ENCODE measurements around the gene SRMS. TPM values are rescaled to one million over a fixed set of nuclear protein-coding genes. Genes with fewer than 3 reads are reported as not detected.

Gene SRMS
- total and polyA plus RNA-seq, 2 donors from 2014 or later: 0.38 TPM; not detected in 1

- FAIRE-seq (no peak), DNase-seq (no peak)
- Histone ChIP-seq H3K36me3 (ENCODE audit: control insufficient read depth in 2 of 3, insufficient read depth in 3 of 3, low read length in 3 of 3) (no peaks in the 10 kb centered on the region), H3K4me1 (ENCODE audit: control insufficient read depth in 2 of 3, insufficient read depth in 2 of 3, low read depth in 1 of 3, low read length in 3 of 3) (peaks cover 0 to 8% (median 0%) of the 10 kb centered on the region in 3 donors), H3K27me3 (ENCODE audit: control insufficient read depth, insufficient read depth, low read length) (no peaks in the 10 kb centered on the region), H3K4me3 (ENCODE audit: low read length in 3 of 3) (no peak overlapping the region), H3K9ac (ENCODE audit: low read length in 3 of 3) (no peak overlapping the region), H3K27ac (ENCODE audit: low read depth in 2 of 2, low read length in 2 of 2) (no peak overlapping the region), H3K9me3 (ENCODE audit: control insufficient read depth in 2 of 3, insufficient read depth in 1 of 3, low read length in 3 of 3) (no peaks in the 10 kb centered on the region)
- intact Hi-C loops (cut with DNase I): no loop called here
- TF ChIP-seq CTCF (IDR thresholded peaks at IDR 0.05; ENCODE audit: borderline replicate concordance, extremely low read depth, insufficient read depth): no peak
These were observed 21.7 kb upstream of the SRMS start for GRCh38 chr20:63568986-63569949.

- H3K36me3 ChIP-seq (ENCODE audit: control insufficient read depth in 2 of 3, insufficient read depth in 3 of 3, low read length in 3 of 3): no peaks in the 10 kb centered on the region
- no peaks in the 10 kb centered on the region for H3K27me3 ChIP-seq (ENCODE audit: control insufficient read depth, insufficient read depth, low read length)
- FAIRE-seq (no peak), DNase-seq (no peak)
- peaks cover 0 to 5% (median 0%) of the 10 kb centered on the region in 3 donors for H3K4me1 ChIP-seq (ENCODE audit: control insufficient read depth in 2 of 3, insufficient read depth in 2 of 3, low read depth in 1 of 3, low read length in 3 of 3)
- no peak overlapping the region for H3K9ac ChIP-seq (ENCODE audit: low read length in 3 of 3)
- intact Hi-C loops (cut with DNase I): no loop called here
- H3K4me3 ChIP-seq (ENCODE audit: low read length in 3 of 3): no peak overlapping the region
- TF ChIP-seq CTCF (IDR thresholded peaks at IDR 0.05; ENCODE audit: borderline replicate concordance, extremely low read depth, insufficient read depth): no peak
- no peak overlapping the region for H3K27ac ChIP-seq (ENCODE audit: low read depth in 2 of 2, low read length in 2 of 2)
- H3K9me3 ChIP-seq (ENCODE audit: control insufficient read depth in 2 of 3, insufficient read depth in 1 of 3, low read length in 3 of 3): no peaks in the 10 kb centered on the region
These were observed 20.8 kb upstream of the SRMS start for GRCh38 chr20:63568170-63568981.

GRCh38 chr20:63567386-63568169 lies 20.0 kb upstream of the SRMS start:
- Histone ChIP-seq H3K4me3 (ENCODE audit: low read length in 3 of 3) (no peak overlapping the region), H3K9ac (ENCODE audit: low read length in 3 of 3) (no peak overlapping the region), H3K27ac (ENCODE audit: low read depth in 2 of 2, low read length in 2 of 2) (no peak overlapping the region), H3K36me3 (ENCODE audit: control insufficient read depth in 2 of 3, insufficient read depth in 3 of 3, low read length in 3 of 3) (no peaks in the 10 kb centered on the region), H3K27me3 (ENCODE audit: control insufficient read depth, insufficient read depth, low read length) (no peaks in the 10 kb centered on the region), H3K9me3 (ENCODE audit: control insufficient read depth in 2 of 3, insufficient read depth in 1 of 3, low read length in 3 of 3) (no peaks in the 10 kb centered on the region), H3K4me1 (ENCODE audit: control insufficient read depth in 2 of 3, insufficient read depth in 2 of 3, low read depth in 1 of 3, low read length in 3 of 3) (no peaks in the 10 kb centered on the region)
- TF ChIP-seq CTCF (IDR thresholded peaks at IDR 0.05; ENCODE audit: borderline replicate concordance, extremely low read depth, insufficient read depth): no peak
- DNase-seq: no peak
- FAIRE-seq: no peak
- intact Hi-C loops (cut with DNase I): no loop called here
